GM12874 (cell line): Measurements from ENCODE around the gene AK9.

Experiments
- TF ChIP-seq, protein P1 (sequence below): IDR thresholded peaks from 2 replicates; pipeline ENCODE4 v1.5.1; 2011; ENCODE audit warnings: low read depth, mild to moderate bottlenecking, control low read depth, low read length, moderate library complexity; ENCODE audit not compliant: insufficient read depth

Gene AK9

GRCh38 chr6:109491207-109491938 is 199.6 kb downstream of the AK9 start:
- TF ChIP-seq, protein P1, sequence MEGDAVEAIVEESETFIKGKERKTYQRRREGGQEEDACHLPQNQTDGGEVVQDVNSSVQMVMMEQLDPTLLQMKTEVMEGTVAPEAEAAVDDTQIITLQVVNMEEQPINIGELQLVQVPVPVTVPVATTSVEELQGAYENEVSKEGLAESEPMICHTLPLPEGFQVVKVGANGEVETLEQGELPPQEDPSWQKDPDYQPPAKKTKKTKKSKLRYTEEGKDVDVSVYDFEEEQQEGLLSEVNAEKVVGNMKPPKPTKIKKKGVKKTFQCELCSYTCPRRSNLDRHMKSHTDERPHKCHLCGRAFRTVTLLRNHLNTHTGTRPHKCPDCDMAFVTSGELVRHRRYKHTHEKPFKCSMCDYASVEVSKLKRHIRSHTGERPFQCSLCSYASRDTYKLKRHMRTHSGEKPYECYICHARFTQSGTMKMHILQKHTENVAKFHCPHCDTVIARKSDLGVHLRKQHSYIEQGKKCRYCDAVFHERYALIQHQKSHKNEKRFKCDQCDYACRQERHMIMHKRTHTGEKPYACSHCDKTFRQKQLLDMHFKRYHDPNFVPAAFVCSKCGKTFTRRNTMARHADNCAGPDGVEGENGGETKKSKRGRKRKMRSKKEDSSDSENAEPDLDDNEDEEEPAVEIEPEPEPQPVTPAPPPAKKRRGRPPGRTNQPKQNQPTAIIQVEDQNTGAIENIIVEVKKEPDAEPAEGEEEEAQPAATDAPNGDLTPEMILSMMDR: no peak

DNA sequence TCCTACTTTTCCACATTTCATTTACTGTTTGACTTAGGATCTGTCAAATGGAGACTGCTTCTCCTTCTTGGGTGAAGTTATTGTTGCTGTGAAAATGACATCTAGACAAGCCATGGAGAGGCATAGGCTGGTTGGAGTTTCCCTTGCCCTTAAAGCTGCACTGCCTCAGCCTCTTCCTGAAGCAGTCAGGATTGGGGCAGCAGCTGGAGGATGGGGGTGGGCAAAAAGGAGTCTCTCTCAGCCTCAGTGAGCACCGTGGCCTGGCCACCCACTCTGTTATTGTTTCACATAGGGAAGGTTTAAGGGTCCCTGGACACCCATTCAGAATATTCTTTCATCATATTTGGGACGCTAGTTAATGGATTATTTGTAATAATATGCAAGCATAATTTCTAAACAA is 200.3 kb downstream of the AK9 start:
- TF ChIP-seq, protein P1: no peak

- TF ChIP-seq, protein P1: no peak
Measured at GRCh38 chr6:109488001-109488400, 203.0 kb downstream of the AK9 start.

DNA sequence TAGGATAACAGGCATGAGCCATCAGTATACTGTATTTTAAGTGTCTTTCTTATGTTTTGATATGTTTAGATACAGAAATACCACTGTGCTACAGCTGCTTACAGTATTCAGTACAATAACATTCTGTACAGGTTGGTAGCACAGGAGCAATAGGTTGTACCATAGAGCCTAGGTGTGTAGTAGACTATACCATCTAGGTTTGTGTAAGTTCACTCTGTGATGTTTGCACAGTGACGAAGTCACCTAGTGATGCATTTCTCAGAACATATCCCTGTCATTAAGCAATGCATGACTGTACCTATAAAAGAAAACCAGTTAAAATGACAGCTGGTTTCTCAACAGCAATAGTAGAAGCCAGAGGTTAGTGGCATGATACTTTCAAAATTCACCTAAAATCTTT is 204.9 kb downstream of the AK9 start:
- TF ChIP-seq, protein P1: no peak

GRCh38 chr6:109485266-109485935 is 205.6 kb downstream of the AK9 start:
- TF ChIP-seq, protein P1: no peak

DNA sequence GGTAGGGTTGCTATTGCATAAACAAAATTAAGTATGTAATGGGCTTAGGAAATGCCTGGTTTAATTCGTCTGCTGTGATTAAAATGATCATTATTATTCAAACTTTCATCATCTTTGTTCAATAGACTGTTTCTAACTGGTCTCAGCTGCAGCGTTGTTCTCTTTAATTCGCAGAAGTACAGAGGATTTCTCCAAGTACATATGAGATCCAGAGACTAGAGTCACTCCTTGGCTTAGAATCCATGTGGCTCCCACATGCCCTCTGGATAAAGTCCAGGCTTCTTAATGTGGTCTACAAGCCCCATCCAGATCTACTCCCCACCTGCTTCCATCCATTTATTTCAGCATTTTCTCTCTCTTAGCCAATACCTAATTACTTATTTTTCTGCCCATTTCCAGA is 206.9 kb downstream of the AK9 start:
- TF ChIP-seq, protein P1: no peak

DNA sequence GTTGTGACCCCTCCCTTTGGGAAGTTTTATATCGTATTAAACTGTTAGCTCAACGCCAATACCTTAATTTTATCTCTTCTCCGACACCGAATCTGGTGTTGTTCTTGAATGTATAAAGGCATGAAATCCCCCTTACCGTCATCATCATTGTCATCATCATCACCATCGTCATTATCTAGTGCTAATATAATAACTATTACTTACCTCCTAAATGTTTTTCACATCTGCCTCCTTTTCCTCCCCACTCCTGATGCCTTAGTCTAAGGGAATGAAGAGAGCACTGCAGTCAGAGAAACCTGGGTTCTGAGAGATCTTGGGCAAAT is 207.3 kb downstream of the AK9 start:
- TF ChIP-seq, protein P1: no peak
